Body of pancreas (tissue), 4 donors: ENCODE measurements around the gene ERAS.

ENCODE experiments used
- CTCF ChIP-seq, 7 experiments: fragments of 450-650 bp in 4 of 7; fragments of 200-600 bp in 3 of 7; sonication (generic) in 3 of 7; IDR thresholded peaks; one replicate each; pipeline ENCODE4 v1.5.1; 2016 to 2019; ENCODE audit warnings: antibody characterized with exemption in 7 of 7
- POLR2A ChIP-seq, 3 donors: fragments of 450-650 bp; IDR thresholded peaks; one replicate each; pipeline ENCODE4 v1.6.1; 2016; ENCODE audit warnings: antibody characterized with exemption in 3 of 3, mild to moderate bottlenecking in 2 of 3

- TF ChIP-seq CTCF (IDR thresholded peaks at IDR 0.05) = no peak
- TF ChIP-seq POLR2A (IDR thresholded peaks at IDR 0.05) = no peak
Measured at GRCh38 chrX:48791063-48791820, 35.1 kb upstream of the ERAS start.
